Tibial nerve (tissue), 3 donors: ENCODE measurements around the gene SLC8B1.

Experiments used
- POLR2A ChIP-seq, 2 donors: fragments of 450-650 bp; IDR thresholded peaks; one replicate each; pipeline ENCODE4 v1.6.1; 2017; ENCODE audit warnings: antibody characterized with exemption in 2 of 2, mild to moderate bottlenecking in 2 of 2, moderate library complexity in 2 of 2
- TF ChIP-seq, protein P1 (sequence below), 5 experiments: fragments of 200-600 bp in 3 of 5; fragments of 450-650 bp in 2 of 5; sonication (generic) in 3 of 5; IDR thresholded peaks; one replicate each; pipeline ENCODE4 v1.5.1; 2016 to 2019; ENCODE audit warnings: antibody characterized with exemption in 5 of 5, mild to moderate bottlenecking in 3 of 5, moderate library complexity in 2 of 5

DNA sequence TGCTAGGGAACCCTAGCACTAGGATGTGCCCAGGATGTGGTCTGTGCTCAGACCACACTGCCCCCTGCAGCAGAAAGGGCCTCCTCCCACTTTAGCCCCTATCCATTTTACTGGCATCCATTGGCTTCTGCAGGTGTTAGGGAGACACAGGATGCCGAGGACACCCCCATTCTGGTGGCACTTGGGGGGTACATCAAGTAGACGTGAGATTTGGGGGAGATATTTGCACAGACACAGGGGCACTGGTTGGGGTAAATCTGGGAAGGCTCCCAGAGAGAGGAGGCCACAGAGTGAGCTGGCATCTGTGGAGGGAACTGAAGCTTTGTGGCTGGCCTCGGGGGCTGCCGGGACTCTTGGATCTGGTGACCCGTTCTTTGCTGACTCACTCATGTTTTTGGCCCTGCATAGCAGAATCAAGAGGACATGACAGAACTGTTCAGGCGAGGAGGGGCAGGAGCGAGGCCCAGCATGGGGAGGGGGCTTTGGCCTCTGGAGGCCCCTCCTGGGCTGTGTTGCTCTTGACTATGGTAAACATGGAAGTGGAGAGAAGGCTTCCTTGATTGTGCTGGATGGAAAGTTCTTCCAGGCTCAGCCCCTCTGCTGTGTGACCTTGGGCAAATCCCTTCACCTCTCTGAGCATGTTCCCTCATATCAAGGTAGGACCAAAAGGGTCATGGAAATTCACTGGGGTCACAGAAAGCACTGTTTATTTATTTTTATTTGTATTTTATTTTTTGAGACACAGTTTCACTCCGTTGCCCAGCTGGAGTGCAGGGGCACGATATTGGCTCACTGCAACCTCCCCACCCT lies 25.2 kb upstream of the SLC8B1 start:
- TF ChIP-seq, protein P1, sequence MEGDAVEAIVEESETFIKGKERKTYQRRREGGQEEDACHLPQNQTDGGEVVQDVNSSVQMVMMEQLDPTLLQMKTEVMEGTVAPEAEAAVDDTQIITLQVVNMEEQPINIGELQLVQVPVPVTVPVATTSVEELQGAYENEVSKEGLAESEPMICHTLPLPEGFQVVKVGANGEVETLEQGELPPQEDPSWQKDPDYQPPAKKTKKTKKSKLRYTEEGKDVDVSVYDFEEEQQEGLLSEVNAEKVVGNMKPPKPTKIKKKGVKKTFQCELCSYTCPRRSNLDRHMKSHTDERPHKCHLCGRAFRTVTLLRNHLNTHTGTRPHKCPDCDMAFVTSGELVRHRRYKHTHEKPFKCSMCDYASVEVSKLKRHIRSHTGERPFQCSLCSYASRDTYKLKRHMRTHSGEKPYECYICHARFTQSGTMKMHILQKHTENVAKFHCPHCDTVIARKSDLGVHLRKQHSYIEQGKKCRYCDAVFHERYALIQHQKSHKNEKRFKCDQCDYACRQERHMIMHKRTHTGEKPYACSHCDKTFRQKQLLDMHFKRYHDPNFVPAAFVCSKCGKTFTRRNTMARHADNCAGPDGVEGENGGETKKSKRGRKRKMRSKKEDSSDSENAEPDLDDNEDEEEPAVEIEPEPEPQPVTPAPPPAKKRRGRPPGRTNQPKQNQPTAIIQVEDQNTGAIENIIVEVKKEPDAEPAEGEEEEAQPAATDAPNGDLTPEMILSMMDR (IDR thresholded peaks at IDR 0.05): no peak
- TF ChIP-seq POLR2A (IDR thresholded peaks at IDR 0.05): no peak
